IPS DF 4.7 (cell line): ENCODE data around the gene TOX2.

ENCODE experiments used
- DNase-seq: peaks from one replicate; pipeline ENCODE4 v3.0.0-alpha.2; 2013; ENCODE audit warnings: low spot score; ENCODE audit errors: extremely low read depth

TOX2 gene

DNA sequence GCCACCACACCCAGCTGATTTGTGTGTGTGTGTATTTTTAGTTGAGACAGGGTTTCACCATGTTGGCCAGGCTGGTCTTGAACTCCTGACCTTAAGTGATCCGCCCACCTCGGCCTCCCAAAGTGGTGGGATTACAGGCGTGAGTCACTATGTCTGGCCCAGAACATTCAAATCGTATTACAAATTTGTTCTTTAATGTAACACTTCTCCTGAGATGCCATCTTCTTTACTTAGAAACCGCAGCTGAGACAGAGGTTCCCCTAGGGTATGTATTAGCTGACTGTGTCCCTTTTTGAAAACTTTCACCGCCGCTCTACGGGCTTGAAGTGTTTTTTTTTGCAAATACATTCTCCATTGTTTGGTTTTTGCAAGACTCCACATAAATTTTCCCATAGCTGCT, 62.6 kb downstream of the TOX2 start:
- DNase-seq: no peak

DNA sequence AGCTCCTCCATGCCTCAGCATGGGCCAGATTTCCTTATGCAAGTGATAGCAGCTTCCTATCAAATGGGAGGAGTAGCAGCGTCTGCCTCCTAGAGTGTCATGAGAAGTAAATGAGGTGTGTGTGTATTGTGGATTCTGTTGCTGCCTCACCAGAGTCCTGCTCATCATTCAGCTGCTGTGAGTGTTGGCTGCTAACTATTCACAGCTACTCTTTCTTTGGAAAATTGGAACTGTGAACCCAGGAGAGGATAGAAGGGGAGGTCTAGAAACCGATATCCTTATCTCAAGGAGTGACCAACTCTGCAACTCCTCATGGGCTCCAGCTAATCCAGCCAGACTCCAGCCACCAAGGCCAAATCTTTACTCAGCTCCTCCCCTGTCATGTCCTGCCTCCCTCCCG, 63.3 kb downstream of the TOX2 start:
- DNase-seq: no peak

GRCh38 chr20:43979576-43980105, 65.0 kb downstream of the TOX2 start:
- no peak for DNase-seq

- DNase-seq: no peak
These were observed 66.9 kb downstream of the TOX2 start for GRCh38 chr20:43981540-43981939.

DNA sequence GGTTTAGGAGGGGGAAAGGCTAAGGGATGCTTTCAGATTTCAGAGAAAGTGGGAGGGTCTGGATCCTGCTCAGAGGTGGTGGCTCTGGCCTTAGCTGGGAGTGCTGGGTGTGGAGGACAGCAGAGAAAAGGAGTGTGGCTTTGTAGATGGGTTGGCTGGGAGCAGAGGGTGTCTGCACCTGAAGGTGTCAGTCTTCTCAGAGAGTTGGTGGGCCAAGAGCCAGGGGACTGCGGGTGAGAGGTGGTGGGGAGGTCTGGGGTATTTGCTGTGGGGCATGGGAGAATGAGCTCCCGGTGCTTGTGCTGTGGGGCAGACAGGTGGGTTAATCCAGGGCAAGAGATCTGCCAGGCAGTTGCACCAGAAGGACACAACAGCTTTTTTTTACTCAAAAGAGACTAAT, 67.4 kb downstream of the TOX2 start:
- no peak for DNase-seq

DNA sequence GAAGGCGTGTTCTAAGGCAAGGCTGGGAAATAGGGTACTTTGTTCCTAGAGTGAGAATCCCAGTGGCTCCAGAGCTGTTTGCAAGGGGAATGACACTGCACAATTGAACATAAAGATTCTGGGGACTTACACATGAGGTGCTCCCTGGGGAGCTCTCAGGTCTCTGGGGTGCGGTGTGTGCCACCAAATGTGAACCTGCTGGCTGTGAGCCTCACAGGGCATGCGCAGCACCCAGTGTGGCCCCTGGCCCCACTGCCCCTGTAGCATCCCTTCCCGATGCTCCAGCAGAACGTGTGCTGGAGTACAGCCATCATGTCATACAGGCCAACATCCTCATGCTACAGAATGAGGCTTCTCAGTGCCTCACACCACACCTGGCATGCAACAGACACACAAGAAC, 68.2 kb downstream of the TOX2 start:
- no peak for DNase-seq

GRCh38 chr20:43983359-43983758, 68.7 kb downstream of the TOX2 start:
- DNase-seq: no peak

GRCh38 chr20:43983904-43984361, 69.3 kb downstream of the TOX2 start:
- DNase-seq: no peak

GRCh38 chr20:43984587-43984986, 69.9 kb downstream of the TOX2 start:
- no peak for DNase-seq

DNA sequence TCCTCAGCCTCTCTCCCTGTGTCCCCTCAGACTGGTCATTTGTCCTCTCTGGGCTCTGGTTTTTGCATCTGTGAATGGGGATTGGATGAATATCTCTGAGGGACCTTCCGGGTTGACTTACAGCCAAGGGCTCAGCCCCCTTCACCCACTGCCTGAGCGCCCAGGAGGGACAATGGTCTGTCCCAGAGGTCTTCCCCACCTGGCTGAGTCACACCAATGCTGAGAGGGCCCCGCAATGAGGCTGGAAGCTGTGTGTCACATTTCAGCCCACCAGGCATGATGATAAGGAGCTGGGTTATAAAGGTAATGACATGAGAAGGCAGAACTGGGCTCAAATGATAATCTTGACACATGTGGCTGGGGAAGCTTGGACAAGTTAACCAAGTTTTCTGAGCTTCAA, 70.5 kb downstream of the TOX2 start:
- DNase-seq: no peak

DNA sequence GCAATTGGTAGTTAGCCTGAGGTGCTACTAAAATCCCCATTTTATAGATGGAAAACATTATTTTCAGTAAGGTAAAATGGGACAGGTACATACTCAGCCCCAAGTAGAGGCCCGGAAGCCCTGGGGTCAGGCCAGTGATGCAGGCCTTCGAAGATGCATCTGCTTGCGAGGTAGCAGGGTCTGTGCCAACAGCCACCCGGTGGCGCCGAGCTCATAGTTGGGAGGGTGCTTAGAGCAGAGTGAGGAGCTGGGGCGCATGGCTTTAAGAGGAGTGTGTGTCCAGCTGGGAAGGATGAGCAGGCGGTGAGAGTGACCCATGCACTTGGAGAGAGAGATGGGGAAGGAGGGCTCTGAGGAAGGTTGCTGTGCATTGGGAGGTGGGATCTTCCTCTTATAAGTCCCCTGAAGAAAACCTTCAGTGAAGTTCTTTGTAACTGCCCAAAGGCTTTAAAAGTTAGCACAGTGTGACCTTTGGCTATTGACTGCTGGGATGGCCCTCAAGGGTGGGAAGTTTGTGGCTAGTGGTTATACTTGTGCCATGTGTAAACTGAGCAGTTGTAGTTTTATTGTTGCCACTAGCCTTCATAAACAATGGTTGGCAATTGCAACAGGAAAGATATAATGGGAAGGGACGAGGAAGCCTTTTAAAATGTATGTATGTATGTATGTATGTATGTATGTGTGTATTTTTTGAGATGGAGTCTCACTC, 71.1 kb downstream of the TOX2 start:
- DNase-seq: no peak

GRCh38 chr20:43987018-43987417, 72.4 kb downstream of the TOX2 start:
- no peak for DNase-seq

DNA sequence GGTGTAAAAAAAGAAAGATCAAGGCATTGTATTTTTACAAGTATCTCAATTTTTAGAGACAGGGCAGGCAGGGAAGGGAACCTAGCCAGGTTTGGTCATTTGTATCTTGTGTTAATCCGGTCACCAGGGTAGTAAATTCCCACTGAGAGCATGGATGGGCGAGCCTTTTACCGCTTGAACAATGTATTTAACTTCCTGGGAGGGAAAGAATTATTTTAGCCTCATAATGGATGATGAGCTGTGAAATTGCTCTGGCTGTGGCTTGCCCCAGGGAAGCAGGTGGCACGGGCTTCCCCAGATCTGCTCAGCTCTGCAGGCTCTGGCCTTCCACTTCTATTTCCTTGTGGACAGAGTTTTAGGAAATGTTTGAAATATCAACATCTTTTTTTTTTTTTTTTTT, 72.9 kb downstream of the TOX2 start:
- no peak for DNase-seq

- DNase-seq: no peak
These were observed 73.8 kb downstream of the TOX2 start for GRCh38 chr20:43988451-43988850.

GRCh38 chr20:43988867-43989266, 74.2 kb downstream of the TOX2 start:
- no peak for DNase-seq

GRCh38 chr20:43991261-43991660, 76.6 kb downstream of the TOX2 start:
- DNase-seq: no peak

- no peak for DNase-seq
These were observed 77.3 kb downstream of the TOX2 start for GRCh38 chr20:43991982-43992381.

DNA sequence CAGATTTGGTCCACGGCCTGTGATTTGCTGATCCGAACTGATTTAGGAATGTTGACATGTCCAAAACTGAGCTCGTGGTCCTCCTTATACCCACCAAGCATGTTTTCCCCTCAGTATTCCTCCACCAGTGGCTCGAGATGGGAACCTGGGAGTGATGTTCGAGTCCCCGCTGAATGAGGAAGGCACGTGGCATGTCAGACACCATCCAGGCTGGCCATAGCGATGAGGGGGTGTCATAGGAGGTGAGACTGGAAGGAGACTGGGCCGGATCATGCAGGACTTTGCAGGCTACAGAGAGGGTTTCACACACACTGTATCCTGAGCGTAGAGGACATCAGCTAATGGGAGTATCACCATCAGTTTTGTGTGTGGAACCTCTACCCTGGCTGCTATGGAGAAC, 78.2 kb downstream of the TOX2 start:
- DNase-seq: no peak

- DNase-seq: no peak
These were observed 78.9 kb downstream of the TOX2 start for GRCh38 chr20:43993560-43993959.

GRCh38 chr20:43994486-43995100, 79.9 kb downstream of the TOX2 start:
- DNase-seq: no peak

DNA sequence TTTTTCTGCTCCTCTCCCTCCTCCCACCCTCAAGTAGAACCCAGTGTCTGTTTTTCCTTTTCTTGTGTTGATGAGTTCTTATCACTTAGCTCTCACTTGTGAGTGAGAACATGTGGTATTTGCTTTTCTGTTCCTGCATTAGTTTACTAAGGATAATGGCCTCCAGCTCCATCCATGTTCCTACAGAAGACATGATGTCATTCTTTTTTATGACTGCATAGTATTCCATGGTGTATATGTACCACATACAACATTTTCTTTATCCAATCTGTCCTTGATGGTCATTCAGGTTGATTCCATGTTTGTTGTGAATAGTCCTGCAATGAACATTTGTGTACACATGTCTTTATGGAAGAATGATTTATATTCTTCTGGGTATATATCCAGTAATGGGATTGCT, 81.0 kb downstream of the TOX2 start:
- no peak for DNase-seq

DNA sequence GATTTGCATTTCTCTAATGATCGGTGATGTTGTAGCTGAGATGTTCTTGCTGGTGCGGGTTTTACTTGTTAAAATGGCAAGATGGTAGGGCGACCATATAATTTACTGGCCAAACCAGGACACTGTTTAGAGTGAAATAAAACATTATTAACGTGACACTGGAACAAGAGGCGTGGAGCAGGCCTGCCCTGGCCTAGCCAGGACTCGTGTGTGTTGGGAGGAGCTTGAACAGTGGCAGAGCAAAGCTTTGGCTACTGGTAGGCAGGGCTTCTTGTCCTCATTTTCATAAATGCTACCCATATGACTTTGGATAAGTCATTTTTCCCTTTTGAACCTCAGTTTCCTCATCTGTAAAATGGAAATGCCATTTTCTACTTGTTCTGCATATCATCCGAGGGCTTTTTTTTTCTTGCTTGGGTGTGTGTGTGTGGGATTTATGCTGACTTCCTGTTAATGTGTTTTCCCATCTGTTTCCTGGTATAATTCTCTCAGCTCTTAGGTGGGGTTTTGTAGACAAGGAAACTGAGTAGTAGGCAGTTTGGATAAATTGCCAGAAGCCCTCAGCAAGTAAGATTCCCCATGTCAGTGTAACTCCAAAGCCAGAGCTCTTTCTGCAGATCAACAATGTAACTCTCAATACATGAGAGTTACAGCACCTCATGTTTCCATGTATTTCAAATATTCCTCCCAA, 81.7 kb downstream of the TOX2 start:
- DNase-seq: no peak
